ENCODE measurements around the gene C3orf33. TPM values are rescaled to one million over a fixed set of nuclear protein-coding genes. Genes with fewer than 3 reads are reported as not detected.

Gene C3orf33
- total and polyA plus RNA-seq, 9 of the 15 experiments (the other 6 are each of a cell fraction or from before 2014, with no cell fraction given) = 4.1 to 10.2 (median 6.0) TPM

- no peak for TF ChIP-seq THRAP3 (IDR thresholded peaks at IDR 0.05; ENCODE audit: borderline replicate concordance)
- TF ChIP-seq CBX5 (IDR thresholded peaks at IDR 0.05; ENCODE audit: borderline replicate concordance, low read depth) = no peak
- no peak for TF ChIP-seq SREBF2 (CRISPR knock-in tag; IDR thresholded peaks at IDR 0.05)
- TF ChIP-seq CGGBP1 (CRISPR knock-in tag; IDR thresholded peaks at IDR 0.05) = no peak
- TF ChIP-seq ZFPM2 (CRISPR knock-in tag; IDR thresholded peaks at IDR 0.05) = no peak
Observed at GRCh38 chr3:155757577-155757976, 48.5 kb downstream of the C3orf33 start (continued).

- in situ Hi-C loops (cut with MboI) = no loop called here
- Histone ChIP-seq H4K20me1 (replicated peaks; ENCODE audit: control insufficient read depth, insufficient read depth, low read length) (no peaks in the 10 kb centered on the region), H3K27me3 (ENCODE audit: control insufficient read depth in 2 of 2, insufficient read depth in 2 of 2, low read length in 2 of 2) (no peaks in the 10 kb centered on the region), H2AFZ (ENCODE audit: low read depth, low read length) (0 out of 2 replicates have a peak overlapping the region, but pooled peaks have one; percentile 48), H3K9ac (ENCODE audit: insufficient read depth in 1 of 2, low read depth in 2 of 2, low read length in 2 of 2) (no peak overlapping the region; a peak in 1 of 4 replicates), H3K4me1 (replicated peaks in 1 of 2; ENCODE audit: control insufficient read depth in 2 of 2, insufficient read depth in 2 of 2, low read length in 2 of 2) (peaks cover 0 to 5% of the 10 kb centered on the region in 2 experiments; a peak in 2 of 5 replicates), H3K4me2 (ENCODE audit: insufficient read depth, low read length) (no peak overlapping the region), H3K9me1 (ENCODE audit: control insufficient read depth, insufficient read depth, low read length) (no peaks in the 10 kb centered on the region), H3K4me3 (no peak overlapping the region), H3K79me2 (ENCODE audit: control insufficient read depth, insufficient read depth, low read length) (no peaks in the 10 kb centered on the region), H3K36me3 (ENCODE audit: control insufficient read depth, insufficient read depth, low read length) (no peaks in the 10 kb centered on the region), H3K27ac (ENCODE audit: extremely low read depth, low read depth, low read length) (no peak overlapping the region), H3K9me3 (replicated peaks; ENCODE audit: control insufficient read depth, insufficient read depth, low read depth, low read length) (no peaks in the 10 kb centered on the region)
- ChIA-PET POLR2A (interaction anchor here (0.6 kb wide), 1 partner anchor 11 kb away, joined by 3 read pairs; no protein-coding TSS in a partner anchor), CTCF (ENCODE audit: low intra/inter-chr PET ratio) (interaction anchor here (0.6 kb wide), 1 partner anchor 1636 kb away, joined by 3 read pairs; no protein-coding TSS in a partner anchor)
- FAIRE-seq (peak; percentile 84), ATAC-seq (peak; percentile 89), DNase-seq (ENCODE audit: extremely low read depth in 1 of 4, low spot score in 3 of 4) (peak in 2 of 4 experiments; percentile 39 to 57)
- no TSS peak for BruUV-seq (replicated peaks)
- intact Hi-C loops (cut with micrococcal nuclease) = loop anchor here (1.0 kb wide), 3 partner anchors 53 to 230 kb away; partner anchors contain the start of gene C3orf33
- WGBS (ENCODE audit: insufficient coverage, low coverage, missing lambda C conversion rate) = 36% methylated on average over 11 of the region's 11 CpGs
- TF ChIP-seq ZNF24 (IDR thresholded peaks at IDR 0.05) (peak; percentile 68), CTCF (IDR thresholded peaks at IDR 0.05 in 2 of 3, conservative IDR thresholded peaks at IDR 0.05 in 1 of 3; ENCODE audit: insufficient read depth in 2 of 3, low read depth in 1 of 3, low read length in 3 of 3) (peak; percentile 48 to 81 (median 50); a peak in 4 of 6 replicates), CHAMP1 (IDR thresholded peaks at IDR 0.05) (no peak; the same call in 1 of the 2 replicates), CAMTA2 (CRISPR knock-in tag; conservative IDR thresholded peaks at IDR 0.05) (no peak), CBX2 (IDR thresholded peaks at IDR 0.05; ENCODE audit: insufficient read depth, low read length, poor library complexity, severe bottlenecking) (no peak), SP2 (IDR thresholded peaks at IDR 0.05; ENCODE audit: extremely low read depth, low read depth, low read length, poor library complexity, severe bottlenecking) (no peak), SRF (CRISPR knock-in tag; IDR thresholded peaks at IDR 0.05) (no peak), ZNF274 (IDR thresholded peaks at IDR 0.05; ENCODE audit: borderline replicate concordance, low read depth, low read length) (no peak), RFX1 (IDR thresholded peaks at IDR 0.05) (no peak), ZNF668 (CRISPR knock-in tag; IDR thresholded peaks at IDR 0.05) (no peak), TCF7 (IDR thresholded peaks at IDR 0.05; ENCODE audit: borderline replicate concordance) (no peak), RNF2 (IDR thresholded peaks at IDR 0.05) (no peak), CEBPB (tag; IDR thresholded peaks at IDR 0.05) (no peak)
Observed at GRCh38 chr3:155753038-155753639, 52.9 kb downstream of the C3orf33 start.
